AG04450 (cell line): Measurements from ENCODE around the gene CPSF7. TPM values are rescaled to one million over a fixed set of nuclear protein-coding genes. Genes with fewer than 3 reads are reported as not detected.

Experiments
- CTCF ChIA-PET: fragments of 300-600, 350-600 bp; formaldehyde crosslinking; extraction: SDS; loops from one replicate; lab custom pipeline; 2022; ENCODE audit warnings: antibody characterized with exemption, inconsistent platforms; lab: Charles Lee
- POLR2A ChIA-PET: fragments of 350-600 bp; formaldehyde crosslinking; extraction: SDS; loops from one replicate; lab custom pipeline; 2021; ENCODE audit warnings: antibody characterized with exemption, inconsistent platforms; lab: Yijun Ruan, JAX
- DNase-seq: peaks from one replicate; pipeline ENCODE4 v3.0.0-alpha.2; 2011; ENCODE audit warnings: low read depth, low spot score
- H3K27ac ChIP-seq: one replicate; pipeline ENCODE4 v1.5.1; 2012; ENCODE audit warnings: low read depth, low read length, control low read depth
- H3K27me3 ChIP-seq: one replicate; pipeline ENCODE4 v1.6.0; 2012; ENCODE audit warnings: low read length; ENCODE audit not compliant: control insufficient read depth, insufficient read depth
- H3K4me3 ChIP-seq: 2 replicates; pipeline ENCODE4 v1.5.1; 2011; ENCODE audit warnings: mild to moderate bottlenecking, low read depth, low read length, control low read depth
- H3K9me3 ChIP-seq: 2 replicates; pipeline ENCODE4 v1.5.1; 2012; ENCODE audit warnings: low read length; ENCODE audit not compliant: control insufficient read depth, insufficient read depth
- CTCF ChIP-seq: IDR thresholded peaks from 2 replicates; pipeline ENCODE4 v1.5.1; 2011; ENCODE audit warnings: low read depth, low read length, control low read depth, inconsistent platforms
- polyA plus RNA-seq: library from polyadenylated mRNA; depleted of rRNA; stranded (reverse); fragments of >200 nt; gene quantifications from 2 replicates; pipeline ENCODE4 v1.2.3, GENCODE V29; 2011; rRNA removed
- small RNA-seq: library from RNA; depleted of rRNA; stranded (forward); fragments of <200 nt; gene quantifications from one replicate; pipeline ENCODE3, GENCODE V24; 2012; ENCODE audit warnings: low read depth; ENCODE audit not compliant: insufficient read length

CPSF7 gene
- polyA plus RNA-seq, 1 experiment = 37.3 TPM

GRCh38 chr11:61353131-61354067 is 76.4 kb downstream of the CPSF7 start:
- Histone ChIP-seq H3K4me3 (no peak overlapping the region), H3K9me3 (no peaks in the 10 kb centered on the region), H3K27me3 (no peaks in the 10 kb centered on the region), H3K27ac (no peak overlapping the region)
- no peak for DNase-seq
- TF ChIP-seq CTCF = no peak
- POLR2A ChIA-PET = interaction anchor here (2.2 kb wide), 1 partner anchor 8 kb away, joined by 7 read pairs; the partner anchor contains the start of gene CYB561A3
- CTCF ChIA-PET = interaction anchor here (1.2 to 1.7 kb wide), 2 partner anchors 17 to 32 kb away, joined by 3 to 9 read pairs; no protein-coding TSS in a partner anchor

Small RNA genes lying within 50 kb of the gene (small RNA-seq; reads per million reads assigned to genes)
- gene RN7SL23P = not detected

Other genes with a start within 250 kb of the CPSF7 start
- 0.99 and 1.8 TPM in 2 replicates for gene PGA3, start 226.5 kb downstream of the CPSF7 start, polyA plus RNA-seq
- 0.82 and 1.1 TPM in 2 replicates for gene PGA4, start 207.6 kb downstream of the CPSF7 start, polyA plus RNA-seq
- 2.1 and 2.8 TPM in 2 replicates for gene PGA5, start 188.8 kb downstream of the CPSF7 start, polyA plus RNA-seq
- gene VWCE, start 134.7 kb downstream of the CPSF7 start, polyA plus RNA-seq = 1.4 and 1.7 TPM in 2 replicates
- 286 and 340 TPM in 2 replicates for gene DDB1, start 96.9 kb downstream of the CPSF7 start, polyA plus RNA-seq
- 20.3 and 24.9 TPM in 2 replicates for gene TKFC, start 96.7 kb downstream of the CPSF7 start, polyA plus RNA-seq
- gene CYB561A3, start 68.1 kb downstream of the CPSF7 start, polyA plus RNA-seq = 34.5 and 43.7 TPM in 2 replicates
- gene TMEM138, start 67.6 kb downstream of the CPSF7 start, polyA plus RNA-seq = 71.7 and 79.2 TPM in 2 replicates
- 28.8 and 32.6 TPM in 2 replicates for gene TMEM216, start 37.4 kb downstream of the CPSF7 start, polyA plus RNA-seq
- 71.6 and 86.5 TPM in 2 replicates for gene SDHAF2, start 149 bp upstream of the CPSF7 start, polyA plus RNA-seq
- gene LRRC10B, start 78.8 kb upstream of the CPSF7 start, polyA plus RNA-seq = not detected in 2 replicates
- gene SYT7, start 151.1 kb upstream of the CPSF7 start, polyA plus RNA-seq = 0.45 and 0.60 TPM in 2 replicates